ENCODE results near the gene CCL13. TPM values are rescaled to one million over a fixed set of nuclear protein-coding genes. Genes with fewer than 3 reads are reported as not detected.
A peak's percentile ranks its signal among the peaks of the same experiment; 100 is the strongest.

Gene CCL13
- total RNA-seq, 1 donor, result not detected

- H3K4me3 ChIP-seq (ENCODE audit: low read depth, low read length), result no peak overlapping the region
- TF ChIP-seq CTCF (IDR thresholded peaks at IDR 0.05; ENCODE audit: insufficient read depth, low read length), result no peak
- no peak for DNase-seq (ENCODE audit: low read depth)
Measured at GRCh38 chr17:34360601-34361270, 4.5 kb downstream of the CCL13 start.

GRCh38 chr17:34361478-34362061 lies 5.3 kb downstream of the CCL13 start:
- DNase-seq (ENCODE audit: low read depth), result peak; percentile 92
- H3K4me3 ChIP-seq (ENCODE audit: low read depth, low read length), result no peak overlapping the region
- peak; percentile 99 for TF ChIP-seq CTCF (IDR thresholded peaks at IDR 0.05; ENCODE audit: insufficient read depth, low read length)

- H3K4me3 ChIP-seq (ENCODE audit: low read depth, low read length), result no peak within 1 kb of the TSS
- TF ChIP-seq CTCF (IDR thresholded peaks at IDR 0.05; ENCODE audit: insufficient read depth, low read length), result no peak
- no peak for DNase-seq (ENCODE audit: low read depth)
Measured at GRCh38 chr17:34363183-34363661, 6.9 kb downstream of the CCL13 start, which contains the start of gene CCL1. CCL1 (minus strand) TSS chr17:34363233; CDS start chr17:34363161, 72 bp downstream.

GRCh38 chr17:34364751-34365150 lies 8.5 kb downstream of the CCL13 start:
- no peak for TF ChIP-seq CTCF (IDR thresholded peaks at IDR 0.05; ENCODE audit: insufficient read depth, low read length)
- H3K4me3 ChIP-seq (ENCODE audit: low read depth, low read length), result no peak overlapping the region
- no peak for DNase-seq (ENCODE audit: low read depth)

- TF ChIP-seq CTCF (IDR thresholded peaks at IDR 0.05; ENCODE audit: insufficient read depth, low read length), result no peak
- no peak for DNase-seq (ENCODE audit: low read depth)
- no peak overlapping the region for H3K4me3 ChIP-seq (ENCODE audit: low read depth, low read length)
Measured at GRCh38 chr17:34365340-34365739, 9.1 kb downstream of the CCL13 start.

- no peak overlapping the region for H3K4me3 ChIP-seq (ENCODE audit: low read depth, low read length)
- no peak for TF ChIP-seq CTCF (IDR thresholded peaks at IDR 0.05; ENCODE audit: insufficient read depth, low read length)
- DNase-seq (ENCODE audit: low read depth), result no peak
Measured at GRCh38 chr17:34366010-34366409, 9.7 kb downstream of the CCL13 start.
